Muscle of back (tissue), 11 donors: ENCODE measurements around the gene RCN2. TPM values are rescaled to one million over a fixed set of nuclear protein-coding genes. Genes with fewer than 3 reads are reported as not detected.
A peak's percentile ranks its signal among the peaks of the same experiment; 100 is the strongest.
"Not testable (repeated sequence)": the region's sequence is repeated elsewhere in the genome, so short reads cannot be mapped to it uniquely, and the experiment has no call there.

Source experiments
- DNase-seq, 3 donors: peaks; one replicate each; pipeline versions ENCODE4 v3.0.0 to v3.0.0-alpha.2; 2013
- polyA plus RNA-seq, 10 donors: library from polyadenylated mRNA; unstranded; fragments of 120-200 nt; gene quantifications; one replicate each; pipeline ENCODE4 v1.2.1, GENCODE V29; 2013; ENCODE audit not compliant: insufficient read length in 10 of 10

The RCN2 gene
- polyA plus RNA-seq, 10 donors = 98.7 to 131 (median 115) TPM

- no peak for DNase-seq
Observed at GRCh38 chr15:76929011-76929760, 2.4 kb upstream of the RCN2 start.

GRCh38 chr15:76930831-76931396, 635 bp upstream of the RCN2 start:
- no peak for DNase-seq

GRCh38 chr15:76932135-76932966, 802 bp downstream of the RCN2 start:
- peak; percentile 10 to 78 (median 32) for DNase-seq

GRCh38 chr15:76935620-76936019, 4.1 kb downstream of the RCN2 start:
- DNase-seq = no peak

- no peak for DNase-seq
Observed at GRCh38 chr15:76936671-76937070, 5.1 kb downstream of the RCN2 start.

- no peak for DNase-seq
Observed at GRCh38 chr15:76938752-76939151, 7.2 kb downstream of the RCN2 start.

- no peak for DNase-seq
Observed at GRCh38 chr15:76939715-76940114, 8.2 kb downstream of the RCN2 start.

- DNase-seq = no peak
Observed at GRCh38 chr15:76941636-76942035, 10.1 kb downstream of the RCN2 start.

- no peak for DNase-seq
Observed at GRCh38 chr15:76942331-76942730, 10.8 kb downstream of the RCN2 start.

- no peak for DNase-seq
Observed at GRCh38 chr15:76945494-76946093, 14.0 kb downstream of the RCN2 start.

- no peak for DNase-seq
Observed at GRCh38 chr15:76947454-76947853, 15.9 kb downstream of the RCN2 start.

GRCh38 chr15:76951220-76951619, 19.7 kb downstream of the RCN2 start:
- DNase-seq = no peak

GRCh38 chr15:76953913-76954312, 22.4 kb downstream of the RCN2 start:
- DNase-seq = no peak

- no peak for DNase-seq
Observed at GRCh38 chr15:76954744-76955143, 23.2 kb downstream of the RCN2 start.

- DNase-seq = peak in 2 of 3 donors; percentile 55 to 66
Observed at GRCh38 chr15:76961268-76962011, 29.9 kb downstream of the RCN2 start.

GRCh38 chr15:76962337-76963013, 30.9 kb downstream of the RCN2 start:
- no peak for DNase-seq

- DNase-seq = peak in 1 of 3 donors; percentile 29
Observed at GRCh38 chr15:76963596-76963995, 32.0 kb downstream of the RCN2 start.

- peak in 1 of 3 donors; percentile 27 for DNase-seq
Observed at GRCh38 chr15:76964157-76964556, 32.6 kb downstream of the RCN2 start.

GRCh38 chr15:76966051-76966450, 34.5 kb downstream of the RCN2 start:
- DNase-seq = not testable (repeated sequence)

- no peak for DNase-seq
Observed at GRCh38 chr15:76967067-76967466, 35.5 kb downstream of the RCN2 start.

GRCh38 chr15:76968306-76968705, 36.8 kb downstream of the RCN2 start:
- DNase-seq = no peak
